Stimulated activated CD4-positive, alpha-beta T cell treated with anti-CD3 and anti-CD28 coated beads, TNF-alpha, amount 100 ng/mL, for 48 hours (primary cell): ENCODE results near the gene HACE1.
"Not testable (repeated sequence)": the region's sequence is repeated elsewhere in the genome, so short reads cannot be mapped to it uniquely, and the experiment has no call there.

Experiments
- DNase-seq, 3 donors: peaks; one replicate each; pipeline ENCODE4 v3.0.0-alpha.2; 2020; ENCODE audit warnings: low read depth in 3 of 3

Gene HACE1

GRCh38 chr6:104828478-104828877 lies 31.2 kb downstream of the HACE1 start:
- DNase-seq: no peak

GRCh38 chr6:104820820-104821219 lies 38.9 kb downstream of the HACE1 start:
- not testable (repeated sequence) for DNase-seq

- DNase-seq: no peak
Observed at GRCh38 chr6:104816125-104816524, 43.6 kb downstream of the HACE1 start.

- DNase-seq: no peak
Observed at GRCh38 chr6:104814743-104815142, 45.0 kb downstream of the HACE1 start.

- DNase-seq: no peak
Observed at GRCh38 chr6:104813552-104813951, 46.2 kb downstream of the HACE1 start.

- no peak for DNase-seq
Observed at GRCh38 chr6:104809116-104809515, 50.6 kb downstream of the HACE1 start.

GRCh38 chr6:104805335-104805734 lies 54.4 kb downstream of the HACE1 start:
- DNase-seq: not testable (repeated sequence)

- no peak for DNase-seq
Observed at GRCh38 chr6:104799134-104799657, 60.5 kb downstream of the HACE1 start.

- no peak for DNase-seq
Observed at GRCh38 chr6:104796031-104796785, 63.5 kb downstream of the HACE1 start.

- DNase-seq: no peak
Observed at GRCh38 chr6:104795363-104795762, 64.4 kb downstream of the HACE1 start.

- DNase-seq: no peak
Observed at GRCh38 chr6:104789770-104790190, 69.9 kb downstream of the HACE1 start.

GRCh38 chr6:104788400-104788799 lies 71.3 kb downstream of the HACE1 start:
- DNase-seq: no peak

- no peak for DNase-seq
Observed at GRCh38 chr6:104787305-104787704, 72.4 kb downstream of the HACE1 start.

GRCh38 chr6:104784884-104785283 lies 74.8 kb downstream of the HACE1 start:
- DNase-seq: no peak

GRCh38 chr6:104771258-104771832 lies 88.4 kb downstream of the HACE1 start:
- no peak for DNase-seq

GRCh38 chr6:104768906-104769305 lies 90.8 kb downstream of the HACE1 start:
- no peak for DNase-seq

GRCh38 chr6:104766595-104766994 lies 93.1 kb downstream of the HACE1 start:
- no peak for DNase-seq

GRCh38 chr6:104754788-104755409 lies 104.8 kb downstream of the HACE1 start:
- DNase-seq: no peak

- no peak for DNase-seq
Observed at GRCh38 chr6:104753251-104753650, 106.5 kb downstream of the HACE1 start.

- DNase-seq: no peak
Observed at GRCh38 chr6:104750449-104750848, 109.3 kb downstream of the HACE1 start.

- not testable (repeated sequence) for DNase-seq
Observed at GRCh38 chr6:104739124-104739523, 120.6 kb downstream of the HACE1 start.

GRCh38 chr6:104737567-104737966 lies 122.2 kb downstream of the HACE1 start:
- not testable (repeated sequence) for DNase-seq

- DNase-seq: no peak
Observed at GRCh38 chr6:104736545-104736944, 123.2 kb downstream of the HACE1 start.
